ENCODE measurements around the gene TGM5.

DNA sequence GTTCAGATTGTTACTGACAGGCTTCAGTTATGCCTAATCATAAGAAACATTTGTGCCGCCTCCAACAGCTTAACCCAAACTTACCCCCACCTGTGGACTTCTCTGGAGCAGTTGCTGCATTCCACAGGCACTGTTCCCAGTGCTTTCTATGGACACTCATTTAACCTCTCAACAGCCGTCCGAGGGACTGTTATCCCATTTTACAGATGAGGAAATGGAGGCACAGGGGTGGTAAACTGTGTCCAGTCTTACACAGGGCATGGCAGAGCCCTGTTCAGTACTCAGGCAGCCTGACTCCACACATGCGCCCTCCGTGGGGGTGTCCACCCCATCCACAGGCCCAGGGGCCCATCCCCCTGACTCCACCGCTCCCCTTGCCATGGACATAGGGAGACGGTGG is 14.3 kb upstream of the TGM5 start:
- TF ChIP-seq, protein P1, sequence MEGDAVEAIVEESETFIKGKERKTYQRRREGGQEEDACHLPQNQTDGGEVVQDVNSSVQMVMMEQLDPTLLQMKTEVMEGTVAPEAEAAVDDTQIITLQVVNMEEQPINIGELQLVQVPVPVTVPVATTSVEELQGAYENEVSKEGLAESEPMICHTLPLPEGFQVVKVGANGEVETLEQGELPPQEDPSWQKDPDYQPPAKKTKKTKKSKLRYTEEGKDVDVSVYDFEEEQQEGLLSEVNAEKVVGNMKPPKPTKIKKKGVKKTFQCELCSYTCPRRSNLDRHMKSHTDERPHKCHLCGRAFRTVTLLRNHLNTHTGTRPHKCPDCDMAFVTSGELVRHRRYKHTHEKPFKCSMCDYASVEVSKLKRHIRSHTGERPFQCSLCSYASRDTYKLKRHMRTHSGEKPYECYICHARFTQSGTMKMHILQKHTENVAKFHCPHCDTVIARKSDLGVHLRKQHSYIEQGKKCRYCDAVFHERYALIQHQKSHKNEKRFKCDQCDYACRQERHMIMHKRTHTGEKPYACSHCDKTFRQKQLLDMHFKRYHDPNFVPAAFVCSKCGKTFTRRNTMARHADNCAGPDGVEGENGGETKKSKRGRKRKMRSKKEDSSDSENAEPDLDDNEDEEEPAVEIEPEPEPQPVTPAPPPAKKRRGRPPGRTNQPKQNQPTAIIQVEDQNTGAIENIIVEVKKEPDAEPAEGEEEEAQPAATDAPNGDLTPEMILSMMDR (IDR thresholded peaks at IDR 0.05 in 8 of 11, conservative IDR thresholded peaks at IDR 0.05 in 3 of 11), result no peak
- TF ChIP-seq POLR2A (IDR thresholded peaks at IDR 0.05) (no peak), POLR2AphosphoS5 (IDR thresholded peaks at IDR 0.05) (no peak)
